Skin of body (tissue), 2 donors: ENCODE measurements around the gene NOL9. TPM values are rescaled to one million over a fixed set of nuclear protein-coding genes. Genes with fewer than 3 reads are reported as not detected.
"Not testable (repeated sequence)": the region's sequence is repeated elsewhere in the genome, so short reads cannot be mapped to it uniquely, and the experiment has no call there.

Source experiments
- DNase-seq: peaks from one replicate; lab custom pipeline; 2025; lab: John Stamatoyannopoulos, UW
- total RNA-seq: library from RNA; depleted of rRNA; stranded (reverse); fragments of >200 nt; gene quantifications from one replicate; pipeline ENCODE4 v1.2.3, GENCODE V29; 2014

The NOL9 gene
- total RNA-seq, 1 donor from 2014 or later, result 16.5 TPM

DNA sequence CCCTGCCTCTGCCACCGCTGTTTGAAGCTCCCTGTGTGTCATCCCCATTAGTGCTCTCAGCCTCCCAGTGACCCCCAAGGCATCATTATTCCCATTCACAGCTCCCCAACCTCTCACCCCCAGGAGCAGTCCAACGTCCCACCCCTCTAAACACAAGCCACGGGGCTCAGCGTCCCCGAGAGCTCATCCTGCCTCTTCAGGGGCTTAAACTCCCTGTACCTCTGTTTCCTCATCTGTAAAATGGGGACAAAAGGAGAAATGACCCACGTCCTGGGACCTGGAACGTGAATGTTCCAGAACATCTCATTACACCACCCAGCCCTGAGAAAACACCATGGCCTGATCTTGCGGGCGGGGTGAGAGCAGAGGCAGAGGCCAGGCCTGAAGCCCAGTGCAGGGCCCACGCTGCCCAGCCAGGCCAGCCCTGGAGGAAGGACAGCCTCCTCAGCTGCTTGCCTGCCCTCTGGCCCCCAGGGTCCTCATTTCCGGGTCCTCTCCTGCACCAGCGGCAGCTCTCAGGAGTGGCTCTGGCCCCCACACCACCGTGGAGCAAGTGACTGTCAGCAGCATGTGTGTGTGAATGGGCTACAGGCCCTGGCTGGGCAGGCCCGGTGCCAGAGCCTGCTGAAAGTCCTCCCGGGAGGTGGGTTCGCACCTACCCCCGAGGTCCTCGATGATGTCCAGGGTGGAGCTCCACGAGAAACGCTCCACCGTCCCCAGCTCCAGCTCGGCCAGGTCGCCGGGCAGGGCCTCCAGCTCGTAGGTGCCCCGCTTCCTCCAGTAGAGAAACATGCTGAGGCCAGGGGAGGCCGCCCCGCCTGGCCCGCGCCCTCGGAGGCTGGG is 48.7 kb downstream of the NOL9 start:
- no peak for DNase-seq

DNA sequence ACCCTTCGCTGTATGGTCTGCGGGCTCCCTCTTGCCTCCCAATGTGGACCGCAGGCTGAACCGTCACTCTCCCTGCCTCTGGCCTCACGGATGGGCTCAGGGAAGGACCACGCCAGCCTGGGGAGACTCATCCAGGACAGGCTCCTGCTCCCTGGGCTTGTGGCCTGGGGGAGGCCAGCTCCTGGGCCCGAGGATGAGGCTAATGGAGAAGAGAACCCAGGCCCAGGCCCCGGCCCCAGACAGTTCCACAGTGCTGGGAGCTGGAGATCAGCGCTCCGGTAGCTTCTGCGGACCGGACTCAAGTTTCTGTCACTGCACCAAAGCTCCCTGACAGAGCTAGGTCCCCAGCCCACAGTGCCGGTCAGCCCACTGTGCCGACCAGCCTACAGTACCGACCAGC is 49.4 kb downstream of the NOL9 start:
- no peak for DNase-seq

DNA sequence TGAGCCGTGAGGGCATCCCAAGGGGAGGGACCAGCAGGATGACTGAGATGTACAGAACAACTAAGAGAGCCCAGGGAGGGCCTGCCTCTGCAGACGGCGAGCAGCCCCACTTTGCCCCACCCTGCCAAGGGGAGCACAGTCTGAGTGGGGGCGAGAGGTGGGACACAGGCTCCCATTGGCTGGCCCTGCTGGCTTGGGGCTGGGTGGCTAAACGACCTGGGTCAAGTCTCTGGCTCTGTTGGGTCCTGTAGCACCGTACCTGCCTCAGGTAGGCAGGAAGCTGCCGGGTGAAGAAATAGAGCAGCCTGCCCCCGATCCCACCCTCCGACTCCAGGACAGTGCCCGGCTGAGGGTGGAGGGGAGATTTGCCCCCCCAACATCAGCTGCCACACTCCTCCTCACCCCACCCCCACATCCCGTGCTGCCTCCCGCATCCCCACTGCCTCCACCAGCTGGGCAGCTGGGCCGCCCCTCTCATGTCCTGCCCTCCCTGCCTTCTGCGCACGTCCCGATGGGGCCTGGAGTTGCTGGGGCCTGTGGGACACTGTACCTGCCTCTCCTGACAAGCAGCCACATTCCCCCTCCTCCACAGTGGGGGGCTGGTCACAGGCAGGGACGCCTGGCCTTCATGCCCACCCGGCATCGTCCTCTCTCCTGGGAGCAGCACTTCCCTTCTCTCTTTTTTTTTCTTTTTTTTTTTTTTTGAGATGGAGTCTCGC is 50.3 kb downstream of the NOL9 start:
- no peak for DNase-seq

DNA sequence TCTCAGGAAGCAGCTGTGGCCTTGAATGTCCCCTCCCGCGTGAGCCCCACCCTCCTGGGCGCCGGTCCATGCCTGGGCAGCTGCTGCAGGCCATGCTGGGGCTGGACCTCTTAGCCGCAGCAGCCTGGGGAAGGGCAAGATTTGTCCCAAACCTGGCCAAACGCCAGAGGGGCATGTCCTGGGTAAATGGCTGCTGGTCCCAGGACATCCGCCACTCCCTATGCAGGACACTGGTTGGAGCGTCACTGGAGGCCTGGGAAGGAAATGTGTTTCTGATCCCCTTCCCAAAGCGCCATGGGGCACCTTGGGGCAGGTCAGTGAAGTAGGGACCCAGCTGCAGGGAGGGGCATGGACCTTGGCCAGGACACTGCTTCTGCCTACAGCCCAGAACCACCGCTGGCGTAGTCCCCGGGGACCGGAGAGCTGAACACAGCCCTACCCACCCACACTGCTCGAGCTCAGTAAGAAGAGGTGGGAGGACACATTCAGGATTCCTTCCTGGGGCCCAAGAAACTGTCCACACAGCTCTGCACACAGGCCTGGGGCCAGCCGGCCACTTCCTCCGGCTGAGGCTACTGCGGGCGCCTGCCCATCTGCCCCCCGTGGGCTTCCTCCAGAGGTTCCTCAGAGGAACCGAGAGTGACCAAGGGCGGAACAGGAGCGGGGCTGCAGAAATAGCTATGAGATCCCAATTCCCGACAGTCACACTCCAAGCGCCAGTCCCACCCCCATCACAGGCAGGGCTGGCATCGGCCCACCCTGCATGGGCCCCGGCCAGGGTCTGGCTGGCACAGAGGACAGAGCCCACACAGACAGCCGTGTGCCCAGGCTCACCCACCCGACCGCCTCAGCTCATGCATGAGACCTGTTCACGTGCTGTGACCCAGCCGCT is 52.1 kb downstream of the NOL9 start:
- no peak for DNase-seq

GRCh38 chr1:6501279-6501813 is 53.0 kb downstream of the NOL9 start:
- DNase-seq, result no peak

GRCh38 chr1:6500544-6501278 is 53.6 kb downstream of the NOL9 start:
- DNase-seq, result no peak

GRCh38 chr1:6499296-6499695 is 55.0 kb downstream of the NOL9 start:
- no peak for DNase-seq

GRCh38 chr1:6498576-6499111 is 55.7 kb downstream of the NOL9 start:
- DNase-seq, result no peak

DNA sequence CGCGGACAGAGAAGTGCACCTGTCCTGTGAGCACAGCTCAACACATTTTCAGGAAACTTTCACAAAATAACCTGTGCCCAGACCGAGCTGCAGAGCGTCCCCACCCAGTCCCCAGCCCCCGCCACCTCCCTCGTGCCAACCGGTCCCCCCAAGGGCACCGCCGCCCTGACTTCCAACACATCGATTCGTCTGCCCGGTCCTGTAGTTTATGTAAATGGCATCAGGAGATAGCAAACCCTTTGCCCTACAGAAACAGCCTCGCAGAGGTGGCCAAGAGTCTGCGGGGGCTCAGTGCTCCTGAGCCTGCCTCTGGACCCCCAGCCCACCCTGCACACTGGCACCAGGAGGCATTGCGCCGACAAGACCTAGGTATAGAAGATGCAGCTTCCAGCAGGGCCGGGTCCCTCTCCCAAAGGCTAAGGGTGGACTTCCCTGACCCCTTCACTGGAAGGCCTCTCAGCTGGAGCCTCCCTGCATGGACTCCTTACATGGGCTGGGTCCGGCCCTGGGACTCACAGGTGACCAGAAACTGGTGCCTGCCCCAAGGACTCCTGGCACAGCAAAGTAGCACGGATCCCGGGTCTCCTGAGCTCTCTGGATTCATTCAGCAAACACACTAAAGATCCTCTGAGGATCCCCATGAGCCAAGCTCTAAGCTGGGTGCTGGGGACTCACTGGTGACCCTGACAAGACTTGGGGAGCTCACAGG is 56.3 kb downstream of the NOL9 start:
- DNase-seq, result no peak

DNA sequence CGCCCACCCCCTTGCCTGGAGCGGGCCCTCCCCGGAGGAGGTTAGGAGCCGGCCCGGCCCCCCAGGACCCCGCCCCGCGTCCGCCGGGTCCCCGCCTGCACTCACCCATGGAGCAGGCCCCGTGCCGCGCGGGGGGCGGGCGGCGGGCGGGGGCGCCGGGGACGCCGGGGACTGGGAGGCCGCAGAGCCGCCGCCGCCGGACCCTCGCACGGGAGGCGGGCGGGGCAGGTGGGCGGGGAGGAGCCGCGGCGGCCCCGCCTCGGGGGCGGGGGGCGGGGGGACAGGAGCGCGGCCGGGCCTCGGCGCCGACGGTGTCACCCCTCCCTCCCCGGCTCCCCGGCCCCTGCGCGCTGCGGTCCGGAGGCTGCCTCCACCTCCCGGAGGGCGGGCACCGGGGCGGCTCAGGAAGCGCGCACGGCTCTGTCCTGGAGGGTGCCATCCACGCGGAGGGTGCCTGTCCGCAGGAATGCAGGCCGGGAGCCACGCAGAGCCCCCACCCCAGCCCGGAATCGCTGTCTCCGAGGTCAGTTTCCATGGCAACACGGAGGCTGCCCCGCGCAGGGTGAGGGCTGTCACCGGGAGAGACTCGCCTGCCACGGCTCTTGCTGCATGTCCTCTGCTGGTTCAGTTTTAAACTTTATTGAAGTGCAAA is 57.0 kb downstream of the NOL9 start:
- DNase-seq, result no peak

- no peak for DNase-seq
These were observed 57.5 kb downstream of the NOL9 start for GRCh38 chr1:6496890-6497214.

- no peak for DNase-seq
These were observed 58.0 kb downstream of the NOL9 start for GRCh38 chr1:6496365-6496721.

DNA sequence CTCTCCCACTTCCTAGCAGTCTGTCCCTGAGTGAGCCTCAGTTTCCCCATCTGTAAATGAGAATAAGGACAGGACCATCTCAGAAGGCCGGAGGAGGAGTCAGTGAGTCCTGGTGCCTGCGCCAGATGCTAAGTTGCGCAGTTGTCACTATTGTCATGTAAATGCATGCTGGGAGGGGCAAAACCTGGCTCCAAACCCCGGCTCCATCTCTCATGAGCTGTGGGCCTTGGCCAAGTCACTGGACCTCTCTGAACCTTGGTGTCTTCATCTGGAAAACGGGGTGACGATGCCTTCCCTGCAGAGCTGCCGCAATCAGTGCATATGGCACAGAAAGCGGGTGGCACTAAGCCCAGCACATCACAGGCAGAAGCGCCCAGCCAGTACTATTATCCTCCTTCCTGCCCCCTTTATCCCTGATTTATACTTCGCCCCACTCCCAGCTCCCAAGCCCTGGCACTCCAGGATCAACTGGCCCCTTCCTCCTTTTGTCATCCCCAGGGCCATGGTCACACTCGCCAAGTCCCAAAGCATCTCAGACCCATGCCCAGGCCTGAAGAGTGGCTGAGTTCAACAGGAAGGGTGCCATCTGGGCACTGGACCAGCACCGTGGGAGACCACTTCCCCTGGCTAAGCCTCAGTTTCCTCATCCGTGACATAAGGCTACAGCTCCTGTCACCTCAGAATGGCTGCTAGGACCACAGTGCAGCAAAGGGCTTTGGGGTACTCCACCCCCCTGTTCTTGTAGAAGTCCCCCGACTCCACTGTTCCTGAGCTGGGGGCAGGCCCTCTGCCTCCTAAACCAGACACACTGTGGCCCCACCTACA is 58.6 kb downstream of the NOL9 start:
- no peak for DNase-seq

- no peak for DNase-seq
These were observed 59.3 kb downstream of the NOL9 start for GRCh38 chr1:6495041-6495441.

DNA sequence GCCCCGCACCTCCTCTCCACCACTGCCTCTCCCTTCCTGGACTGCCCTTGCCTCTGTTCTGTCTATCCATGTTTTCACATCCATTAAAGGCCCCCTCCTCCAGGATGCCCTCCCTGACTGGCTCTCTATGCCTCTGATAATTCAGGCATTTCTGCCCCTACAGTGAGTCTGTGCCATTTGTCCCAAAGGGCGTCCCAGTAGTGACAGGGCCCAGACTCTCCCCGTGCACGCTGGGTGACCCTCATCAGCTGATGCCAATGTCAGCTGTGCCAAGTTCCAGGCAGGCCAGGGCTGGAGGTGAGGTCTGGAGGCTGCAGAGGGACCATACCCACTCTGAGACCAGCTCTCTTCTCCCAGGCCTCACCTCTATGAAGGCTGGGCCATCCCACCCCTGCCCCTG is 59.7 kb downstream of the NOL9 start:
- no peak for DNase-seq

DNA sequence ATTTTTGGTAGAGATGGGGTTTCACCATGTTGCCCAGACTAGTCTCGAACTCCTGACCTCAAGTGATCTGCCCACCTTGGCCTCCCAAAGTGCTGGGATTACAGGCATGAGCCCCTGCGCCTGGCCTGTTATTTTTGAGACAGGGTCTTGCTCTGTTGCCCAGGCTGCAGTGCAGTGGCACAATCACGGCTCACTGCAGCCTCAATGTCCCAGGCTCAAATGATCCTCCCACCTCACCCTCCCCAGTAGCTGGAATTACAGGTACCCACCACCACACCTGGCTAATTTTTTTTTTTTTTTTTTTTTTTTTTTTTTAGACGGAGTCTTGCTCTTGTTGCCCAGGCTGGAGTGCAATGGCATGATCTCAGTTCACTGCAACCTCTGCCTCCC is 60.5 kb downstream of the NOL9 start:
- not testable (repeated sequence) for DNase-seq

DNA sequence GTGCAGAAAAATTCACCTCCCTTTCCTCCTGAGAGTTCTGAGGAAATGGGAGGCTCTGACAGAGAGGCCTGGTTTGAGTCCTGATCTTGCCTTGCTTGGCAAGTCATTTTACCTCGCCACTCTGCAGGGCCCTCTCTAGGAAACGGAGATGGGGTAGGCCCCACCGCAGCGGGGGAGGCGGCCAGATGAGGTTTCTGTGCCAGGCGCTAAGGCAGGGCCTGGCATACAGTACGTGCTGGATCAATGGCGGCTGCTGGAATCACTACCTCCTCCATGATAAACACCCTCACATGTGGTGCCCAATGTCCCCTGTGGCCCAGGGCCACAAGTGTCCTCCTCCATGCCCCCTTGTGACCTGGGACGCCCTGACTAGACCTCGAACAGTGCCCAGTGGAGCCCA is 62.3 kb downstream of the NOL9 start:
- no peak for DNase-seq

- no peak for DNase-seq
These were observed 62.8 kb downstream of the NOL9 start, which contains the start of gene PLEKHG5 for GRCh38 chr1:6491480-6491962. TSS of gene PLEKHG5 (minus strand) at chr1:6491667. CDS start at chr1:6477571, 14,096 bp downstream.

- DNase-seq, result no peak
These were observed 63.2 kb downstream of the NOL9 start for GRCh38 chr1:6491081-6491449.
